Measurements from ENCODE around the gene SPRING1. TPM values are rescaled to one million over a fixed set of nuclear protein-coding genes. Genes with fewer than 3 reads are reported as not detected.

Gene SPRING1
- total RNA-seq, 4 donors from 2014 or later, result 6.2 to 19.2 (median 16.3) TPM

DNA sequence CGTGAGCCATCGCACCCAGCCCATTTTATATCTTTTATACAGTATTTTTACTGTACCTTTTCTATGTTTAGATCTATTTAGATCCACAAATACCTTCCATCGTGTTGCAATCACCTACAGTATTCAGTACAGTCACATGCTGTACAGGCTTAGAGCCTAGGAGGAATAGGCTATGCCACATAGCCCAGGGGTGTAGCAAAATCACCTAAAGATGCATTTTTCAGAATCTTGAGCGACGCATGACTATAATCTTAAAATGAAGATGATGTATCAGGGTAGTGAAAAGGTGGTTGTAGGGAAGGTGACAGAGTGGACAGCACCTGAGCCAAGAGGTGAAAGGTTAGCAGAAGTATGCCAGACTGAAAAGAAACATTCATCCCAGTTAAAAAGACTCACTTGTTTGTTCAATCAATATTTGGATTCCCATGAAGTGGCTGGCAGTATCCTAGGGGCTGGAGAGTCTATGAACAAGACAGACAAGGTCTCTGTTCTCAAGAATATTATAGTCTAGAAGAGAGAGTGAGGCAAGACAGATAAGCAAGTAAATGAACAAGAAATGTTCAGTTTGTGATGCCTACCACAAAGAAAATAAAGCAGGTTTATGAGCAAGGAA is 3.6 kb downstream of the SPRING1 start:
- Histone ChIP-seq H3K27me3 (no peaks in the 10 kb centered on the region), H3K27ac (replicated peaks in 1 of 4) (no peak overlapping the region), H3K36me3 (peaks cover 0 to 24% (median 15%) of the 10 kb centered on the region in 4 donors), H3K9me3 (no peaks in the 10 kb centered on the region), H3K4me1 (peaks cover 14 to 30% (median 26%) of the 10 kb centered on the region in 4 donors), H3K4me3 (no peak overlapping the region)
- 99% methylated on average over 5 of the region's 5 CpGs for WGBS
- no peak for TF ChIP-seq POLR2AphosphoS5 (IDR thresholded peaks at IDR 0.05)
- TF ChIP-seq CTCF (IDR thresholded peaks at IDR 0.05), result no peak
- no peak for TF ChIP-seq EP300 (IDR thresholded peaks at IDR 0.05)
- TF ChIP-seq POLR2A (IDR thresholded peaks at IDR 0.05; ENCODE audit: low read depth), result no peak
- no peak for DNase-seq (ENCODE audit: extremely low spot score)
- intact Hi-C loops (cut with DNase I), result no loop called here

GRCh38 chr12:116731801-116732200 is 6.1 kb downstream of the SPRING1 start:
- peaks cover 0 to 24% (median 15%) of the 10 kb centered on the region in 4 donors for H3K36me3 ChIP-seq
- 91% methylated on average over 3 of the region's 3 CpGs for whole genome bisulfite sequencing
- intact Hi-C loops (cut with DNase I), result no loop called here

DNA sequence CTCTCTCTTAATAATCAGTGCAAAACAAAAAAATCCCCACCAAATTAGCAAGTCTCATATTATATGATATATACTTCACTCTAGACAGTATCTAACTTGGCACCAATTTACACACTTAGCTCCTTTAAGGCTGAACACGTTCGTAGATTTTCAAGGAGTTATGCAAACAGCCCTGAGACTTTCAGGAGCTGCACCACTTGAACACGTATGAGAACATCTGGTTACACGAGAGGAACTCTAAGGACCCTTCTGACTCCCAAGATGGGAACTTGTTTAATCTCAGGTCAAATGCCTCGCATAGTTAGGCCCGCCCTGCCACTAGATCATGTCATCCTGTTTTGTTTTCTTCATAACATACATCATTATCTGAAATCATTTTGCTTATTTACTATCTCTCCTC is 10.0 kb downstream of the SPRING1 start:
- no peak overlapping the region for H3K4me3 ChIP-seq
- TF ChIP-seq CTCF (IDR thresholded peaks at IDR 0.05), result no peak
- TF ChIP-seq POLR2A (IDR thresholded peaks at IDR 0.05; ENCODE audit: low read depth), result no peak
- TF ChIP-seq POLR2AphosphoS5 (IDR thresholded peaks at IDR 0.05), result no peak
- TF ChIP-seq EP300 (IDR thresholded peaks at IDR 0.05), result no peak
- H3K9me3 ChIP-seq, result no peaks in the 10 kb centered on the region
- H3K27me3 ChIP-seq, result no peaks in the 10 kb centered on the region
- WGBS, result 77% methylated on average over 6 of the region's 6 CpGs
- peaks cover 4 to 17% (median 9%) of the 10 kb centered on the region in 4 donors for H3K4me1 ChIP-seq
- peaks cover under 1 to 7% (median 3%) of the 10 kb centered on the region in 4 donors for H3K36me3 ChIP-seq
- no peak overlapping the region for H3K27ac ChIP-seq (replicated peaks in 1 of 4)
- intact Hi-C loops (cut with DNase I), result no loop called here
- no peak for DNase-seq (ENCODE audit: extremely low spot score)

More at GRCh38 chr12:116731801-116732200, 6.1 kb downstream of the SPRING1 start:
- Histone ChIP-seq H3K4me3 (no peak overlapping the region), H3K27me3 (no peaks in the 10 kb centered on the region), H3K9me3 (no peaks in the 10 kb centered on the region), H3K4me1 (peaks cover 9 to 22% (median 16%) of the 10 kb centered on the region in 4 donors), H3K27ac (replicated peaks in 1 of 4) (no peak overlapping the region)
- TF ChIP-seq POLR2AphosphoS5 (IDR thresholded peaks at IDR 0.05) (no peak), POLR2A (IDR thresholded peaks at IDR 0.05; ENCODE audit: low read depth) (no peak), EP300 (IDR thresholded peaks at IDR 0.05) (no peak), CTCF (IDR thresholded peaks at IDR 0.05) (no peak)
- DNase-seq (ENCODE audit: extremely low spot score), result no peak

GRCh38 chr12:116727261-116727660 is 10.6 kb downstream of the SPRING1 start:
- no peak for DNase-seq (ENCODE audit: extremely low spot score)
- Histone ChIP-seq H3K9me3 (no peaks in the 10 kb centered on the region), H3K4me1 (peaks cover 4 to 17% (median 9%) of the 10 kb centered on the region in 4 donors), H3K4me3 (no peak overlapping the region), H3K36me3 (peaks cover 5 to 8% (median 8%) of the 10 kb centered on the region in 4 donors), H3K27me3 (no peaks in the 10 kb centered on the region), H3K27ac (replicated peaks in 1 of 4) (no peak overlapping the region)
- WGBS, result 91% methylated on average over 3 of the region's 3 CpGs
- intact Hi-C loops (cut with DNase I), result no loop called here
- TF ChIP-seq POLR2AphosphoS5 (IDR thresholded peaks at IDR 0.05) (no peak), CTCF (IDR thresholded peaks at IDR 0.05) (no peak), POLR2A (IDR thresholded peaks at IDR 0.05; ENCODE audit: low read depth) (no peak), EP300 (IDR thresholded peaks at IDR 0.05) (no peak)

All from esophagus muscularis mucosa (tissue), 4 donors.